GM04503 (cell line): Measurements from ENCODE around the gene TTC28.
"Not testable (repeated sequence)": the region's sequence is repeated elsewhere in the genome, so short reads cannot be mapped to it uniquely, and the experiment has no call there.

ENCODE experiments used
- DNase-seq: peaks from one replicate; pipeline ENCODE4 v3.0.0-alpha.2; 2012; ENCODE audit warnings: low read depth

The TTC28 gene

GRCh38 chr22:28674121-28674563 lies 5.5 kb downstream of the TTC28 start:
- no peak for DNase-seq

DNA sequence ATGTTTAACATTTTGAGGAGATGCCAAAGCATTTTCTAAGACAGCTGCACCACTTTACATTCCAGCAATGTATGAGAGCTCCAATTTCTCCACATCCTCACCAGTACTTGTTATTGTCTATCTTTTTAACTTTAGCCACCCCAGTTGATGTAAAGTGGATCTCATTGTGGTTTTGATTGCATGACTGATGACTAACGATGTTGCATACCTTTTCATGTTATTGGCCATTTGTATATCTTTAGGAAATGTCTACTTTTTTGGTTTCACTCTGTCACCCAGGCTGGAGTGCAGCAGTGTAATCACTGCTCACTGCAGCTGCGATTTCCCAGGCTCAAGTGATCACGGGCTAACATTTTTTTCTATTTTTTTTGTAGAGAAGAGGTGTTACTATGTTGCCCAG lies 8.9 kb downstream of the TTC28 start:
- no peak for DNase-seq

DNA sequence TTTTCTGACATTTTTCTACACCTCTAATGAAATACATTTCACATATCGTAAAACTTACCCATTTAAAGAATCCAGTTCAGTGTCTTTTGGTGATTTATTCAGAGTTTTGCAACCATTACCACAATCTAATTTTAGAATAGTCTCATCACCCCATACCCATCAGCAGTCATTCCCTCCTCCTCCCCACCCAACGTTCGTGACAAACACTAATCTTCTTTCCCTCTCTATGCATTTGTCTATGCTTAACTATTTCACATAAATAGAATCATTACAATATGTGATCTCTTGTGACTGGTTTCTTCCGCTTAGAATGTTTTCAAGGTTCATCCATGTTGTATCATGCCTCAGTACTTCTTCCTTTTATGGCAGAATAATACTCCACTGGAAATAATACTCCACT lies 9.5 kb downstream of the TTC28 start:
- DNase-seq: peak; percentile 51

DNA sequence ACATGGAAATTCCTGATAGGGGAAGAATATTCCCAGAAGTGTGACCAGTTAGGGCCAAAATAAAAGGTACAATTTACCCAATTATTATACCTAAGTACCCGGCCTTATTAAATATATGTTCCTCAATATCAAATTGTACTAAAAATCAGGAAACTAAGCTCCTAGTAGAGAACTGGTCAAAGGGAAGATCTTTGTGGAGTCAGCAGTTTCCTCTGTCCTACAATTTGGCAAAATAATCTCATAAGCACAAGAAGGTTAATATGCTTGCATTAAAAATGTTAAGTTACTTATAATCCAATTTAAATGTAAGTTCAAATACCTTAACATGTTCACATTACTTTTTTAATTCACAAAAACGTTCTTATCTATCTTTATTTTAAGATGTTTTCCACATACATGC lies 10.3 kb downstream of the TTC28 start:
- no peak for DNase-seq

DNA sequence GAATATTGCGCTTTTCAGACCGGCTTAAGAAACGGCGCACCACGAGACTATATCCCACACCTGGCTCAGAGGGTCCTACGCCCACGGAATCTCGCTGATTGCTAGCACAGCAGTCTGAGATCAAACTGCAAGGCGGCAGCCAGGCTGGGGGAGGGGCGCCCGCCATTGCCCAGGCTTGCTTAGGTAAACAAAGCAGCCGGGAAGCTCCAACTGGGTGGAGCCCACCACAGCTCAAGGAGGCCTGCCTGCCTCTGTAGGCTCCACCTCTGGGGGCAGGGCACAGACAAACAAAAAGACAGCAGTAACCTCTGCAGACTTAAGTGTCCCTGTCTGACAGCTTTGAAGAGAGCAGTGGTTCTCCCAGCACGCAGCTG lies 16.1 kb downstream of the TTC28 start:
- not testable (repeated sequence) for DNase-seq

- DNase-seq: no peak
Measured at GRCh38 chr22:28658448-28658847, 21.2 kb downstream of the TTC28 start.

DNA sequence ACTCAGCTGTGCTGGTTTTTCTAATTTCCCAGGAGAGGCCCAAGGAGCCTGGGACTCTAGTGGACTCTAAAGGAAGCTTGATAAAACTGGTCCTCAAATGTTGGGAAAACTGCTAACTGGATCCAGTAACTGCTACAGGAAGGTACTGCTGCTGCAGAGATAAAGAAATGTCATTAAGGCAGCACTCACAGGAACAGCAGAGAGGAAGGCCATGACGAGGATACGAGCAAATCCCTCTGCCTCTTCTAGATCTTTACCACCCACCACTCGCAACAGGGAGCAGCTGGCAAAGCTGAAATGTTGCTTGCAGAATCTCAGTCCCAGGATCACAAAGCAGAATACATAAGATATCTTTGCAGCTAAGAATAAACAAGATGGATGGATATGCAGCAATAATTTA lies 23.5 kb downstream of the TTC28 start:
- no peak for DNase-seq

GRCh38 chr22:28650463-28650862 lies 29.2 kb downstream of the TTC28 start:
- no peak for DNase-seq

DNA sequence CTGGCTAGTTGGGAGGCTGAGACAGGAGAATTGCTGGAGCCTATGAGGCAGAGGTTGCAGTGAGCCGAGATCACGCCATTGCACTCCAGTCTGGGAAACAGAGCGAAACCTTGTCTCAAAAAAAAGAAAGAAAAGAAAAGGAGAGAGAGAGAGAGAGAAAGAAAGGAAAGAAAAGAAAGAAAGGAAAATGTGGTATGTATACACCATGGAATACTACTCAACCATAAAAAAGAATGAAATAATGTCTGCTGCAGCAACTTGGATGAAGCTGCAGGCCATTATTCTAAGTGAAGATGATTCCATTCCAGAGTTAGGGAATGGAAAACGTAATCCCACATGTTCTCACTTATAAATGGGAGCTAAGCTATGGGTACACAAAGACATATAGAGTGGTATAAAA lies 30.8 kb downstream of the TTC28 start:
- DNase-seq: no peak

DNA sequence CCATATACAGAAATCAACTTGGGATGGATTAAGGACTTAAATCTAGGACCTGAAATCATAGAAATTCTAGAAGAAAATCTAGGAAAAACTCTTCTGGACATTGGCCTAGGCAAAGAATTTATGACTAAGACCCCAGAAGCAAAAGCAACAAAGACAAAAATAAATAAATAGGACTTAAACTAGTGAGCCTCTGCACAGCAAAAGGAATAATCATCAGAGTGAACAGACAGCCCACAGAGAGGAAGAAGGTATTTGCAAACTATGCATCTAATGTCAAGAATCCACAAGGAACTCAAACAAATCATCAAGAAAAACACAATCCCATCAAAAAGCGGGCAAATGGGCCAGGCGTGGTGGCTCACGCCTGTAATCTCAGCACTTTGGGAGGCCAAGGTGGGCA lies 32.4 kb downstream of the TTC28 start:
- no peak for DNase-seq

DNA sequence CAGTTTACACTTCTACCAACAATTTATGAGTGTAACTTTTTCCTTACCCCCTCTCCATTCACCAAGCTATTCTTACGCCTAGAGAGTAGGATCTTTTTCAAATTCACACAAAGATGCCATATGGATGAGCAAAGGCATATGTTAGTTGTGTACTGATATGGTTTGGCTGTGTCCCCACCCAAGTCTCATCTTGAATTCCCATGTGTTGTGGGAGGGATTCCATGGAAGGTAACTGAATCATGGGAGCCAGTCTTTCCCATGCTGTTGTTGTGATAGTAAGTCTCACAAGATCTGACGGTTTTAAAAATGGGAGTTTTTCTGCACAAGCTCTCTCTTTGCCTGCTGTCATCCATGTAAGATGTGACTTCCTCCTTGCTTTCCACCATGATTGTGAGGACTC lies 40.3 kb downstream of the TTC28 start:
- DNase-seq: no peak

DNA sequence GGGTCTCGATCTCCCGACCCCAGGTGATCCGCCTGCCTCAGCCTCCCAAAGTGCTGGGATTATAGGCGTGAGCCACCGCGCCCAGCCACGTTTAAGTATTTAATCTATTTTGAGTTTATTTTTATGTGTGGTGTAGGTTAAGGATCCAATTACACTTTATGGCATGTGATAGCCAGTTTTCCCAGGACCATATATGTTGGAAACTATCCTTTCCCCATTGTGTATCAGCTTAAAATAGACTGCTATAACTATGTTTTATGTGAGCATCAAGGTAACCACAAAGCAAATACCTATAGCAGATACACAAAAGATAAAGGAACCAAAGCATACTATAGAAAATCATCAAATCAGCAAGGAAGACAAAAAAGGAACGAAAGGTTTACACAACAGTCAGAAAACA lies 42.4 kb downstream of the TTC28 start:
- no peak for DNase-seq

GRCh38 chr22:28630177-28630574 lies 49.5 kb downstream of the TTC28 start:
- DNase-seq: no peak

DNA sequence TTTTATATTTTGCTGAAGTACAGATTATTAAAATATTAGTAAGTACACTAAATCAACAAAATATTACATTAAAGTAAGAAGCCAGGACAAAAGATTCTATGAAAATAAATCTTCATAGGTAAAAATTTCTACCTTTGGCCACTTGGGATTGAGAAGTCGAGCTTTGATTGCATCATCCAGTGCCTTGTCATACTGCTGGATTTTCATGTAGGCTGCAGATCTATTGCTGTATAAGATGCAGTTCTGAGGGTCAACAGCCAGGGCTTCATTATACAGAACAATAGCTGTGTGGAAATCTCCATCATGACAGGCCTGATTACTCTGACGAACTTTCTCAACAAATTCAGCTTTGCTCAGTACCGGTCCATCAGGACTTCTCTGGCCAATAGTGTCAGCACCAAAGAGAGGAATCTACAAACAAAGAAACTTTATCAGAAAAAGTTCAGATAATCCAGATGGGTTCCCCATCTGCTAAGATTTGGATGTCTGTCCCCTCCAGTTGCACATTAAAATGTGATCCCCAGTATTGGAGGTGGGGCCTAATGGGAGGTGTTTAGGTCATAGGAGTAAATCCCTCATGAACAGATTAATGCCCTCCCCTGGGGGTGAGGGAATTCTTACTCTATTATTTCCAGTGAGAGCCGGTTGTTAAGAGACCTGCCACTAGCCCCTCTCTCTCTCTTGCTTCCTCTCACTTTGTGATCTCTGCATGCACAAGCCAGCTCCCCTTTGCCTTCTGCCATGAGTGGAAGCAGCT lies 50.0 kb downstream of the TTC28 start:
- DNase-seq: no peak

GRCh38 chr22:28628766-28629165 lies 50.9 kb downstream of the TTC28 start:
- no peak for DNase-seq

DNA sequence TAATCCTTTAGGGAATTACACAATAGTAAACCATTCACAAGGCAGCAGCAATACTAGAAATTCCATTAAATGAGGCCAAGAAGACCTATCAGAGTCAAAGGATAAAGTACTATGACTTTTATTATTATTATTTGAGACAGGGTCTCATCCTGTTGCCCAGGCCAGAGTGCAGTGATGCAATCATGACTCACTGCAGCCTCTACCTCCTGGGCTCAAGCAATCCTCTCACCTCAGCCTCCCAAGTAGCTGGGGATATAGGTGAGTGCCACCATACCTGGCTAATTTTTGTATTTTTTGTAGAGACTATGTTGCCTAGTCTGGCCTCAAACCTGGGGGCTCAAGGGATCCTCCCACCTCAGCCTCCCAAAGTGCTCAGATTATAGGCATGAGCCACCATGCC lies 51.8 kb downstream of the TTC28 start:
- no peak for DNase-seq

DNA sequence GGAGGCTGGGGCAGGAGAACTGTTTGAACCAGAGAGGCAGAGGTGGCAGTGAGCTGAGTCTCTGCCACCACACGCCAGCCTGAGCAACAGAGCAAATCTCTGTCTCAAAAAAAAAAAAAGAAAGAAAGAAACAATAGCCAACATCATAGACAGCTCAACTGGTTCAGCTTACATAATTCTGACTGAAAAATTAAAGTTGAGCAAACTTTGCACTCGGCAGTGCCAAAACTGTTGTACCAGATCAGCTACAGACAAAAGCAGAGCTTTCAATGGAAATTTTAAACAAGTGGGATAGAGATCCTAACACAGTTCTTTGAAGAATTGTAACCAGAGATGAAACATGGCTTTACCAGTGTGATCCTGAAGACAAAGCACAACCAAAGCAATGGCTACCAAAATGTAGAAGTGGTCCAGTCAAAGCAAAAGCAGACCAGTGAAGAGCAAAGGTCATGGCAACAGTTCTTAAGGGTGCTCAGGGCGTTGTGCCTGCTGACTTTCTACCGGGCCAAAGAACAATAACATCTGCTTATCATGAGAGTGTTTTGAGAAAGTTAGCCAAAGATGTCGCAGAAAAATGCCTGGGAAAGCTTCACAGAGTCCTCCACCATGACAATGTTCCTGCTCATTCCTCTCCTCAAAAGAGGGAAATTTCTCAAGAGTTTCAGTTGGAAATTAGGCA lies 59.3 kb downstream of the TTC28 start:
- no peak for DNase-seq

DNA sequence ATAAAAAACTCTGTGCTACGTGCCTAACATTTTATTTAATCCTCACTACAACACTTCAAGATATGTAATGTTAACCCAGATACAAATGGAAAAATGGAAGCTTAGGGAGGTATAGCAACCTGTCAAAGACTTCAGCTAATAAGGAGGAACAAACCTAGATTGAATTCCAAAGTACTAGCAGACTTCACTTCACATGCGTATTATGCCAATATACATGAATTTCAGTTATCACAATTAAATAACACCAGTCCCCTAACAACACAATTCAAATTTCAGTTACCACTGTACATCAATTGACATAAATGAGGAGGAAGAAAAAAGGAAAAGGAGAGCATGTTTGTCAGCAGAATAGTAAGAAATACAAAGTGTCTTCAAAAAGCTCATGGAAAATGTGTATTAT lies 60.4 kb downstream of the TTC28 start:
- DNase-seq: no peak

- DNase-seq: not testable (repeated sequence)
Measured at GRCh38 chr22:28615423-28615822, 64.2 kb downstream of the TTC28 start.

GRCh38 chr22:28609921-28610320 lies 69.7 kb downstream of the TTC28 start:
- no peak for DNase-seq

GRCh38 chr22:28608546-28608945 lies 71.1 kb downstream of the TTC28 start:
- DNase-seq: no peak

DNA sequence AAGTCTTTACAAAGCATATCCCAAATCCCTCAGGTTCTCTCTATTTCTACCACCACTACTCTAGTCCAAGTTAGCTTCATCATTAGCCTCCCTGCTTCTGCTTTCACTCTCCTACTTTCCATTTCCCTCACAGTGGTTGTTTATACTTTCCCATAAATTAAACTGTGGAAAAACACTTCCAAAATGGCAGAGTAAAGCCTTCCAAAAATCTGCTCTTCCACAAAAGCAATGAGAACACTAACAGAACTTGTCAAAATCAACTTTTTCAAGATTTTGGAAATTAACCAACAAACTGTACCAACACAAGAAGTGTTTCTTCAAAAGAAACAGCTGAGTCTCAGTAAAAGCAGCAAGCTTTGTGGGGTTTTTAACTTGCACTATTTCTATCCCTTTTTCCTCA lies 71.8 kb downstream of the TTC28 start:
- DNase-seq: no peak

GRCh38 chr22:28604966-28605761 lies 74.5 kb downstream of the TTC28 start:
- no peak for DNase-seq
